Activated gamma-delta T cell (primary cell): ENCODE measurements around the gene HDAC11.

Experiments
- DNase-seq: peaks from one replicate; lab custom pipeline; 2025; lab: John Stamatoyannopoulos, UW

Gene HDAC11

DNA sequence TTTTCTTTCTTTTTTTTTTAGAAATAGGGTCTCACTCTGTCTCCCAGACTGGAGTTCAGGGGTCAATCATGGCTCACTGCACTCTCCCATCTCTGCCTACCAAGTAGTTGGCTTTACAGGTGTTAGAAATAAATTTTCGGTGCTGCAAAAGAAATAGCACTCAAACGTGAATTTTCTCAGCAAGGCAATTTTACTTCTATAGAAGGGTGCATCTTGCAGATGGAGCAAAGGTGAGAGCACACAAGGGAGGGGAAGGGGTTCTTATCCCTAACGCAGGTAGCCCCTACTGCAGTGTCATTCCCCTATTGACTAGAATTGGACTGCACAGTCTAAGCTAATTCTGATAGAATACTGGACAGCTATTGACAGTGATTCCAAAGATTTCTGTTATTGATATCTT, 62.0 kb downstream of the HDAC11 start:
- no peak for DNase-seq

DNA sequence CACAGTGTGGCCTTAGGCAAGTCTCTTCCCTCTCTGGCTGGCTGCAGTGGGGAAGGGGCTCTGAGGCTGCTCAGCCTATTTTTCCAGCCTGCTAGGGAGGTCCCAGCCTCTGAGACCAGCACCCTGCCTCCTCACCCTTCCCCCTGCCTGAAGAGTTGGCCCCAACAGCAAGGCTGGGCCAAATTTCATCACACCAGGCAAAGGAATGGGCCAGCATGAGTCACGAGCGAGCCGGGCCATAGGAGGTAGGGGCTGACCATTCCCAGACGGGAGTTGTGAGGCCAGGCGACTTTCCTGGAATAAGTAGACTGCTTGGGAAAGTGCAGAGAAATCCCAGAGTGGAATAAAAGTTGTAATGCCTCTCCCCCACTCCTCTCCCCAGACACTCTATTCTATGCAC, 63.1 kb downstream of the HDAC11 start:
- DNase-seq = no peak

DNA sequence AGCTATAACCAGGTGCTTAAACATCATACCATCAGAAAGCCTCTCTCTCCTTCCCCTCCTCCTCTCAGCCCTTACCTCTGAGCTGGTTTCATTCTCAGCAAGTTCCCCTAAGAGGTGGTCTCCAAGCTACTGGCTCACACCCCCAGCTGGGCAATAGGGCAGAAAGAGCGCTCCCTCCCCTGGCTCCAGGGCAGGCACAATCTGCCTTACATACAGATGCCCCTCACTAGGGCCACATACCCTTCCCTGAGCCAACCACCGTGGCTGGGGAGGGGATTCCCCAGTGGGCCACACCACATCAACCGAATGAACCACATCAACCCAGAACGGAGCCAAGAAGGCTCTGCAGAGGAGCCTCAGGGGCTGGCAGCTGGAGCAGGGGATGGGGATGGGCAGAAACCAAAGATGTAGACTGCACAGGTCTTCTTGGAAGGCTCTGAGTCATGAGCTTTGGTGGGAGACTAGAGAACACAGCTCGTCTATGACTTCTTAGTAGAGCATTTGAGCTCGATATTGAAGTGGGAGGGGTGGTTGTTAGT, 64.3 kb downstream of the HDAC11 start:
- no peak for DNase-seq

- no peak for DNase-seq
Observed at GRCh38 chr3:13544951-13545651, 65.0 kb downstream of the HDAC11 start.

DNA sequence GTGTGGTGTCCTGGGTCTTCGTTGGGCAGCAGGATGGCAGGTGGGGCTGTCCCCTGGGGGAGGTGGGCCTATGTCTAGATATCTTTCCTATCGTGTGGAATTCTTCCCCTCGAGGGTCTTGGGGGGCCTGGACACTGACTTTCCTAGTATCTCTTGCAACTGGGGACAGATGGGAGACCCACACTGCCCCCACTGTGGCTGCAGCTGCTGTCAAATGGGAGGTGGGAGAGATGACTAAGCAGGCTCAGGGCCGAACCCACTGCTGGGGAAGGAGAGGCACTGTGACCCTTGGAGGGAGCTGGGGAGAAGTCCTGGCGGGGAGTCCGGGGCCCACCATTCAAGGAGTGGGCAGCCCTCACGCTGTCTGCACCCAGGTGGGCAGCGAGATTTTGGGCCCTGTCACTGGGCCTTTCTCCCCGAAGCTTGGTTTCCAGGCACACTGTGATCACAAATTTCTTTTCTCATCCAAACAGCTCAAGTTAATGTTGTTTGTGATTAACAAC, 65.9 kb downstream of the HDAC11 start:
- DNase-seq = no peak

DNA sequence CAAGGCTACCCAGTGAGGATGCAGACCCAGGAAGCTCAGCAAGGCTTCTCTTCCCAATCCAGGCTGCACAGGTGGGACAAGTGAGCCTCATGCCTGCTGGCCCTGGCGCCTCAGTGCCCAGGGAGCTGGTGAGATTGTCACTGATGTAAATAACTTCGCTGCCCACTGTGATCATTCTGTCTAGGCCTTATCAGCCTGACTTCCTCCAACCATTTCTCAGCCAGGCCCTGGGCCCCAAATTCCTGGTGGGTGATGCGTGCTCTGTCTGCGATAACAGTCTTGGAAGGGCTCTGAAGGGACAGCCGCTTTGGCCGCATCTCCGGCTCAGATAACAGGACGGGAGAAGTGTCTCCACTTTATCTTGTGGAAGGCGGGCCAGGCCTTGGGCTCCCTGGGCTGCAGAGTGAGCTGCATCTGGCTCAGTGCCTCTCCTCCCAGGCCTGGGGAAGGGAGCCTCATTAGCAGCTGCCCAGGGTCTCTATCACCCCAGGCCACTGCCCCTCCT, 66.6 kb downstream of the HDAC11 start:
- no peak for DNase-seq

DNA sequence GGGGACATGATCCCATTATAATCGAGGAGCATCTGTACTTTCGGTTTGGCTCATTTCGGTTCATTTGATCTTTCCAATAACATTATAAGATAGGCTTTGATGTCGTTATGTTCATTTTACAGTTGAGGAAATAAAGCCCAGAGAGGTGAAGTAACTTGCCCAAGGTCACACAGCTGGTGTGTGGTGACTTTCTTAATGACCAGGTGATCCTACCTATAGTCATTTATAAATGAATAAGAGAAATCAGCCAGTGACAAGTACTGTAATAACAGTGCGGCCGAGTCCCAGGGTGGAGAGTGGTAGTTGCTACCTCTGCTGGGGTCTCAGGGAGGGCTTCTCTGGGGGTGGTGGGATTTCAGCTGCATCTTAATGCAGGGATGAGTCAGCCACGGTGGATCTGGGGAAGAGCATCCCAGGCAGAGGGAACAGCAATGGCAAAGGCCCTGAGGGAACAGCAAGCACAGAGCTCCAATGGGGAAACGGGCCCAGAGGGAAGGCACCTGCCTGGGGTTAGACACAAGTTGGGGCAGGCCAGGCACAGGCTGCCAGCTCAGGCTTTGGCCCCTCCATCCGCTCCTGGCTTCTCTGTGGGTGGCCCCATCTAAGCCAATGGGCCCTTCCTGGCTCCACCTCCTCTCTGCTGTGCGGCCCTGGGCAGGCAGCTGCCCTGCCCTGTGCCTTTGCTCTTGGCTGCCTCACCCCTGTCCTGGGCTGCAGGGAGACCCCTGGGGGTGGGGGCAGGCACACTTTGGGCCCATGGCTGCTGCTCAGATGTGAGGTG, 67.7 kb downstream of the HDAC11 start:
- DNase-seq = no peak

DNA sequence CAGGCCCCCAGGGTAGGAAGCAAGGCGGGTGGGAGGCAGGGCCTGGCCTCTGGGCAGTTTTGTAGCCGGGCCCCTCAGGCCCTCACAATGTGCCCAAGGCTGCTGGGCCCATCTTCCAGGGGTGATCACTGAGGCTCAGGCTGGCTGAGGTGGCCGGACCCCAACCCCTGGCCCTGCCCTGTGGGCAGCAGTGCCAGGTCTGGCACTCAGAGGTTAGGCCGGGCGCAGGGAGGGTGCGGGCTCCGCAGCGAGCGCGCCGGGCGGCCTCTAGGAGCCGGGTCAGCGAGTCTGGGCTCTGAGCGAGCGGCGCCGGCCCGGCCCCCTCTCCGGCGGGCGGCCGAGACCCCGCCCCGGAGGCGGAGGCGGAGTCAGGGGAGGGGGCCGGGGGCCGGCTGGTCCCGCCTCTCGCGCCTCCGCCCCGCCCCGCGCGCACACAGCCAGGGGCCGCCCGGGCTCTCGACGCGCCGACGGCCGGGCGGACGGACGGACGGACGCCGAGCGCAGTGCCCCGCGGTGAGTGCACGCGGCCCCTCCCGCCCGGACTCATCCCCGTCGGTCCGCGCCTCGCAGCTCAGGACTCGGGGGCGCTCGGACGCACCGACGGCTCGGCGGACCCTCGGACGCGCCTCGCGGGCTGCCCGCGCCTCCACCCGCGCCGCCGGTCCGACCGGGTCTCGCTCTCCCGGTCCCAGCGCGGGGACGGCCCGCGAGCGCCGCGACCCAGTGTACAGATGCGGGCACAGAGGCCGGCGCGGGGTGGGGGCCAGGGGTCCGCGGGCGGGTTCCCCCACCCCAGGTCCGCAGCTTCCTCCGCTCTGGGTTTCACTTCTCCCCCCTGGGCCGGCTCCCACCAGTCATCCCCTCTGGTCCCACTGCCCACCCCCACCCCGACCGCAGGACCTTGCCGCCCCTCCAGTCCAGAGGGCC, 68.9 kb downstream of the HDAC11 start, which contains the start of gene FBLN2:
Gene FBLN2 (plus strand): TSS at position 430 of the 927 bp plus-strand sequence. CDS start 21,231 bp downstream, outside the sequence.
- DNase-seq = no peak

- DNase-seq = no peak
Observed at GRCh38 chr3:13549623-13550422, 69.7 kb downstream of the HDAC11 start.

GRCh38 chr3:13550423-13550690, 70.3 kb downstream of the HDAC11 start:
- DNase-seq = no peak

DNA sequence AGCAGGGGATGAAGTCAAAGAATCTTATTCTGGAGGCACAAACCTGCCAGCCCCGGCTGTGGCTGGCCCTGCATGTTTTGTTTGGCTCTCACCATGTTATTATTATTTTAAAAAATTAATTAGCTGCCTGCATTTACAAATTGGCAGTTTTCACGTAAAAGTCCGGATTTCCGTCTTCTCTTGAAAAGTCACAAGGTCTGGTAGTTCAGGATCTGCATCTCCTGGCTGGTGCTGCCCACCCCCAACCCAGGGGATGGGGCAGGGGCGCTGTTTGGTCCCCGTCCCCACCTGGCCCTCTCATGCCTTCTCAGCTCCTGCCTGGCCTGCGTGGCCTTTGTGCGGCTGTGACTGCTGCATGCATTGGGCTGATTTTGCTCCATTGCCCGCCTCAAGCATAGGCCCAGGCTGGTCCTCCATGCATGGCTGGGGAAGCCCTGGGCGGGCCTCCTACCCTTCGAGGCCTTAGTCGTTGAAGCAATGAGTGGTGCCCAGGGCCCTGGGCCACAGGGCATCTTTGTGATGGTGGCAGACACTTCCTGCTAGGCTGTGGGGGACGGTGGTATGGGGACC, 70.8 kb downstream of the HDAC11 start:
- DNase-seq = no peak

DNA sequence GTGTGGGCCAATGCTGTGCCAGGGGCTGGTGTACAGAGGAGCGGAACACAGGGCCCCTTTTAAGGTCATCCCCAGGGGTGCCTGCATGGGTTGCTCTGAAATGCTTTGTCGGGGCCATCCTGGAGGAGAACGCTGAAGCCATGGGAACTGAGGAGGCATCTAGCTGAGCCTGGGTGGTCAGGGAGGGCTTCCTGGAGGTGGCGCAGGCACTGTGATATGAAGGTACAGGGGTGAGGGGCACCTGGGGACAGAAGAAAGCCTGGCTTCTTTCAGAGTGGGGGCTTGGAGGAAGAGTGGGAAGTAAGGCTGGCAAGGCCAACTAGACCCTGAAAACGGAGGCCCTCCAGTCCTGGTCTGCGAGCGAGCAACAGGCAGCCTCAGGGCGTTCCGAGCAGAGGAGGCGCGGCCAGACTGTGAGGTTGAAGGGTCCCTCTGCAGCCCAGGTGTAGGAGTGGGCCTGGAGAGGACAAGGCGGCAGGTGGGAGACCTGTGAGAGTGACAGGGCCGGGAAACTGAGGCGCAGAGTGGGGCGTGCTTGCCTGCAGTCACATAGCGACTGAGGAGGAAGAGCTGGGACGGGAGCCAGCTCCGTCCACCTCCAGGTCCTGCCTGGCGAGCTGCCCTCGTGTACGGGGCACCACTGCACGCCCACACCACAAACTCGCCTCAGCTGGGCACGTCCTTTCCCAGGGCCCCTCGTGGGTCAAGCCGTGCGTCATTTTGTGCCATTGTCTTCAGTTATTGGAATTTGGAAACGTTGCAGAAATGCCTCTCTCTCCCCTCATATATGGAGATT, 72.9 kb downstream of the HDAC11 start:
- DNase-seq = no peak

DNA sequence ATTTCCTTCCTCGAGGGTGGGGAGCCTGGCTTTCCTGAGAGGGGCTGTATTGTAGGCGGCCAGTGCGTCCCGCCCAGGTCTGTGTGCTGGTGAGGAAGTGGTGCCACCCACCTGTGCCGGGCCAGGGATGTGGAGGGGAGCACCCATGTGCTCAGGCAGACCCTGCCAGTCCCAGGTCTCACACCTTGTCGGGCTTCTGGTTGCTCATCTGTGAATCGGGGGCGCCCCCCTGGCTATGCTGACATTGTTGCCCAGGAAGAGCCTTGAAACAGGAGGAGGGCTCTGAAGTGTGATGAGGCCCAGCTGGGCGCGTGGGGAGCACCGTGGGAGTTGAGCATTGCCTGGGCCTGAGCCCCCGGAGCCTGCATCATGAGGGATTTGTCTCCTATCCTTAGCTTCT, 73.6 kb downstream of the HDAC11 start:
- DNase-seq = no peak

GRCh38 chr3:13555753-13556152, 75.6 kb downstream of the HDAC11 start:
- DNase-seq = no peak
